GM19238 (cell line): Measurements from ENCODE around the gene GDPD4.

Source experiments
- DNase-seq: peaks from one replicate; pipeline ENCODE4 v3.0.0; 2011; ENCODE audit warnings: low spot score; ENCODE audit not compliant: insufficient read length

GDPD4 gene

DNA sequence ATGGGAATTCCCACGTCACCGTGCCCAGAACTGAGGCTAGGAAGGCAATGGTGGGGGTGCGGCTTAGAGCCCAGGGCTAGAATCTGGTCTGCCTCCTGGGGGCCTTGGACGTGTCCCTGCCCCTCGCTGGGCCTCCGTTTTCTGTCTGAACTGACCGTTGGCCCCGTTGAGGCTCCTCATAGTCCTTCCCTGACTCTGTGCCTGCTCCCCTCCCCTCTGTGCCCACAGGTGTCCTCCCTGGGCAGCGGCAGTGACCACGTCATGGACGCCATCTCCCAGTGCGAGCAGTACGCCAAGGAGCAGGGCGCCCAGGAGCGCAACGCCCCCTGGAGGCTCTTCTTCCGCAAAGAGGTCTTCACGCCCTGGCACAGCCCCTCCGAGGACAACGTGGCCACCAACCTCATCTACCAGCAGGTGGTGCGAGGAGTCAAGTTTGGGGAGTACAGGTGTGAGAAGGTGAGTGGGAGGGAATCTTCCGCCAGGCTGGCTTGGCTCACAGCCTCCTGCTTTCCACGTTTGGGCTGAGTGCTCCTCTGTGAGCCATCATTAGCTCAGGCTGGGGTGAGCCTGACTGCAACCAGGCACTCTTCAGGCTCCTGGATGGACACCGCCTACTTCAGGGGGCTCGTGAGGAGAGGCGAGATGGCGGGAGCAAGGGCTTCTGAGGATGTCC lies 109.5 kb downstream of the GDPD4 start:
- DNase-seq = no peak

DNA sequence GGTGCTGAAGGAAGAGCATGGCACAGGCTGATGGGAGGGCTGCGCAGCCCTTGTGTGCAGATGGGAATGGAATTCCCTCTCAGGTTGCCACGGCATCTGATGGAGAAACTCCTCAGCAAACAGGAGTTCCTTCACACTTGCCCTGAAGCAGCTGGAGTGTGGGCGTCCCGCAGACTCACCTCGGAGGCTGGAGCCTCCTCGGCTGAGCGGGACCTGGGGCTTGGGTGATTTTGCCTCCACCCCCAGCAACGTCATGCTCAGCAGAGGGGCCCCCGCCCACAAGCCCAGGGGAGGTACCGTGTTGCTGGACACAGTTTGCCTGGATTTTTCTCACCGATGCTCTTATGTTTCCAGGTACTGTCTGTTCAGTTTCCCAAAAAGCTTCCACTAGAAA lies 110.1 kb downstream of the GDPD4 start:
- no peak for DNase-seq

DNA sequence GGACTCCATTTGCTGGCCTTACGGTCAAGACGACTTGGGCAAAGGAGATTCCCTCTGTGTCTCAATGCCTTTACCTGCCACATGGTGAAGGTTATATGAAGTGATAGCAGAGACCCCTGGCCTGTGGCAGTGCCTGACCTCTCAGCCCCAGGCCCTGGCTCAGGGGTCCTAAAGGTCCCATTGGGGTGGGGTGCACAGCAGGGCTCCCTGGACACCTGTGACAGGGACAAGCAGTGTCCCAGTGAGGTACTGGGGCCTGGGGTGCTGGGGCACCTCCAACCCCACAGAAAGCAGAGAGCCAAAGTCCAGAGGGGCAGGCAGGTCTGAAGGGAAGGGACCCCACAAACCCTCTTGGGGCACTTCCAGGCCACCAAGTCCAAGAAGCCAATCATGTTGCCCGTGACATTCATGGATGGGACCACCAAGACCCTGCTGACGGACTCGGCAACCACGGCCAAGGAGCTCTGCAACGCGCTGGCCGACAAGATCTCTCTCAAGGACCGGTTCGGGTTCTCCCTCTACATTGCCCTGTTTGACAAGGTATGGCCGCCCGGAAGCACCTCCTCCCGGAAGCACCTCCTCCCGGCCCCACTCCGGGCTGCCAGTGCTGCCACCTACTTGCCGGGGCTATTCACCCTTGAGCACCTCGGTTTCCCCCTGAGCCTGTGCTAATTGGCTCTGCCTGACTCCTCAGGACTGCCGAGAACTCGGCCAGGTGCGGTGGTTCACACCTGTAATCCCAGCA lies 111.0 kb downstream of the GDPD4 start:
- no peak for DNase-seq

DNA sequence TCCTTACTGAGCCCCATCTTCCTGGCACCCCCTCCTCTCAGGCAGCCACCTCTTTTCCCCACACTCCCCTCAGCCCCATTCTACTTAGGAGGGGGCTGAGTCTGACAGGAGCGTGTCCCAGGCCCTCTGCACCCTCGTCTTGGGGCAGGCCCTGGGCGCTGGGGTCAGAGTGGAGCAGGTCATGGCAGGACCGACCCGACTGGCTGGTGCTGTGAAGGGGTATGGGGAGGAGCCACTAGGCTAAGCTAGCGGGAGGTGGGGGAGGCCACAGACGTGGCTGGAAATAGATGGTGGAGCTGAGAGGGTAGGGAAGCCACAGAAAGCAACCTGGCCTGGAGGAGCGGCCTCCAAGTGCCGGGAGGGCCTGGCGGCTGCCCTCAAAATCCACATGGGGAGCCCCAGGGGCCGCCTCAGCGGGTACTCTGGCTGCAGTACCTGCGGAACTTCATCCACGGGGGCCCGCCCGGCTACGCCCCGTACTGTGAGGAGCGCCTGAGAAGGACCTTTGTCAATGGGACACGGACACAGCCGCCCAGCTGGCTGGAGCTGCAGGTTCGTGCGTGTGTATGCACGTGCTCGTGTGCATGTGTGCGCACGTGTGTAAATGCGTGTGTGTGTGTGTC lies 111.8 kb downstream of the GDPD4 start:
- DNase-seq = no peak

DNA sequence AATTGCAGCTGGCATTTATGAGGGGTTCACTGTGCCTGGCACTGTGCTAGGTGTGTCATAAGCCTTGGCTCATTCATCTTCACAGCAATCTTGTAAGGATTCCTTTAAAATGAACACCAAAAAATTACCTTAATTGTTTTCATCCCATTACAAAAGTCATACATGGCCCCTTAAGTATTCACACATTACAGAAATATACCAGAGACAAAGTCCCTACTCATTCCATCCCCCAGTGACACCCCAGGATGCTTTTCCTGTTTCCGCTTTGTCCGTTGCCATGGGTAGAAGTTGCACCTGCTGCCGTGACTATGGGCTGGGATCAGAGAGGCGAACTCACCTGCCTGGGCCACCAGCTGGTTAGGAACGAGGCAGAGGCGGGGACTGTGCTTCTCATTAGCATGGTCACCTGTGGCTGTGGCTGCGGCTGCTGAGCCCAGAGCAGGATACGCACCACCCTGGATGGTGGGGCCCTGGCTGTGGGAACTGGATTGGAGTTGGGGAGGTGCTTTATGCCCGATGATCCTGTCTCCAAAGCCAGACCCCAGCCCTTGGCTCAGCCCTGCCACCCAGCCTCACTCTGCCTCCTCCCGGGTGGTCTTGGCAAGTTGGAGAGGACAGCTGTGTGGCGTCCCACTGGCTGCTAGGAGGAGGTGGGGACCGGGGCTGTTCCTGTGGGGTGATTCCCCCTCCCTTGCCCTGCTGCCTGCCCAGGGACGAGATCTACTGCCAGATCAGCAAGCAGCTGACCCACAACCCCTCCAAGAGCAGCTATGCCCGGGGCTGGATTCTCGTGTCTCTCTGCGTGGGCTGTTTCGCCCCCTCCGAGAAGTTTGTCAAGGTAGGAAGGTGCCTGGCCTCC lies 112.6 kb downstream of the GDPD4 start:
- no peak for DNase-seq

DNA sequence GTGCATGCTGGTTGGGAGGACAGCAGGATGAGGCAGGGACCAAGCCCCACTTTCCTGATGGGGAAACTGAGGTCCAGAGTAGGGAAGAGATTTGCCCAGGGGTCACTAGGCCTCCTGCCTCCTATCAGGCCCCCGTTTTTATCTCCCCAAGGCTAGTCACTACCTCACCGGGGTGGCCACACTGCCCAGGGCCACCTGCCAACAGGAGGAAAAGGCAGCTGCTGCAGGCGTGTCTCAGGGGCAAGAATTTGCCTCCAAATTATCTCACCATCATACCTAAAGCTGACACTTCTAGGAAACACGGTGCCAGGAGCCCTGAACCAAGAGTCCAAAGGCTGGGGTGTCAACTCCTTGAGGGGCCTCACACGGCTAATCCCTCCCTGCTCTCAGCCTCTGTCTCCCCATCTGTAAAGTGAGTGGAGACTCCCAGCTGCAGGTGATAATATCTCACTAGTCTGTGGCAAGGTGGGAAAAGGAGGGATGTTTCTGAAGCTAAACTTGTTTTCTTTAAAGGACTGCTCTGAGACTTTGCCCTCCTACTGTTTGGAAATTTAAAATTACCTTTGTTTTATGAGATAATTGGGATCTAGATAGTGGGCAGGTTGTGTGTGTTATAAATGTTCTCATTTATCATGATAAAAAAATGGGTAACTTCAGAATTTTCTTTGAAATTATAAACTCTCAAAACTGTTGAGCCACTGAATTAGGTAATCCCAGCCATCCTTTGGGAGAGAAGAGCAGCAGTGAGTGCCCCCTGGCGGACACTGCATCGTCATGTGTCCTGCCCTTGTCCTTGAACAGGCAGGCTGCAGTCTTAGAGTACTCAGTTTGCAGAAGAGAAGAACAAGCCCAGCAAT lies 113.5 kb downstream of the GDPD4 start:
- peak; percentile 77 for DNase-seq

DNA sequence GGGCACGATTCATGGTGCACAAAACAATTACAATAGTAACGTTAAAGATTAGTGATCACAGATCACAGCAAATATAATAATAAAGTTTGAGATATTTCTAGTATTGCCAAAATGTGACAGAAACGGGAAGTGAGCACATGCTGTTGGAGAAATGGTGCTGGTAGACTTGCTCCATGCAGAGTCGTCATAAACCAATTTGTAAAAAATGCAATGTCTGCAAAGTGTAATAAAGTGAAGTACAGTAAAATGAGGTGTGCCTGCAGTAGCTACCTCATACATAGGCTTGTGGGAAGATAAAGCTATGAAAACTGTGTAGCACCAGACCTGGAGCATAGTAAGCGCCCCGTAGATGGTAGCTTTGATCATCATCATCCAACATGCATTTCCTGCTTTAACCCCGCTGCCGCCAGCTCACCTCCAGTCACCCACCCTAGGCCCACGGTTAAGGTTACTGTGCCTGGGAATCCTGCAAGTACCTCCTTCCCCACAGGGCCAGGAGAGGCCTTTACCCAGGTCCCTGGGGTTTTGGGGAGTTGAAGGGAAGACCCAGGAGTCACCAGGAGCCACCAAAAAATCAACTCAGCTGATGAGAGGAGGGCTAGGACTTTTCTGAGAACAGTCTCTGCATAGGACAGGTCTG lies 114.3 kb downstream of the GDPD4 start:
- DNase-seq = no peak

DNA sequence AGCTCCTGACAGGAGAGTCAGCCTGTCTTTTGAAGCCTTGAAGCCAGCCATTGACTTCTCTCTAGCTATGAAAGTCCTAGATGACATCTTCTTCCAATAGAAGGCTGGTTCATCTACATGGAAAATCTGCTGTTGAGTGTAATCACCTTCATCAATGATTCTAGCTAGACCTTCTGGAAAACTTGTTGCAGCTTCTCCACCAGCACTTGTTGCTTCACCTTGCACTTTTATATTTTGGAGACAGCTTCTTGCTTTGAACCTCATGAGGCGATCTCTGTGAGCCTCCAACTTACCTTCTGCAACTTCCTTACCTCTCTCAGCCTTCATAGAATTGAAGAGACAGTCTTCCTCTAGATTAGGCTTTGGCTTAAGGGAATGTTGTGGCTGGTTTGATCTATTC lies 115.2 kb downstream of the GDPD4 start:
- no peak for DNase-seq

DNA sequence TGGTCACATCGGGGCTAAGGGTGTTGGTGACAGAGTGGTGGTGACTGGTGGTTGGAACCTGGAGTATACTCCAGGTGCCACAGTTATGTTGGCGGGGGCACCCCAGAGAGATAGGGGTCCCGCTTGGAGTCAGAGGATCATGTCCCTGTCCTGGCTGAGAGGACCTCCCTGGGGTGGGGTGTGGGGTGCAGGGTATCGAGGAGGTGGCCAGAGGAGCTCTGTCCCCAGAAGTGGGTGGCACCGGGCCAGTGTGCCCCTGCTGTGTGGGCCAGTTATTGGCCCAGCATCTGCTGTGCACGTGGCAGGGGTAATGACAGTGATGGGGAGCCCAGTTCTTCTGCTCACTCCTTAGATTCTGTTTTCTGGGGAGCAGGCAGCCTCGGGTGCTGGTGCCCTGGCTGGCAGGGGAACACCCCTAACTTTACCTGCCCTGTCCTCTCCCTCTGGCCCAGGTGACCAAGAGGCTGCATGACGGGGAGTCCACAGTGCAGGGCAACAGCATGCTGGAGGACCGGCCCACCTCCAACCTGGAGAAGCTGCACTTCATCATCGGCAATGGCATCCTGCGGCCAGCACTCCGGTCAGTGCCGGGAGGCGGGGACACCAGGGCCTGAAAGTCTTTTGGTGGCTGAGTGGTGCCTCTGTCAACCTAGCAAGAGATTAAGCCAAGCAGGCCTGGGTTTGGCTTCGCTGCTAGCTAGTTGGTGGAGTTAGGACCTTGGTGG lies 117.2 kb downstream of the GDPD4 start:
- no peak for DNase-seq

DNA sequence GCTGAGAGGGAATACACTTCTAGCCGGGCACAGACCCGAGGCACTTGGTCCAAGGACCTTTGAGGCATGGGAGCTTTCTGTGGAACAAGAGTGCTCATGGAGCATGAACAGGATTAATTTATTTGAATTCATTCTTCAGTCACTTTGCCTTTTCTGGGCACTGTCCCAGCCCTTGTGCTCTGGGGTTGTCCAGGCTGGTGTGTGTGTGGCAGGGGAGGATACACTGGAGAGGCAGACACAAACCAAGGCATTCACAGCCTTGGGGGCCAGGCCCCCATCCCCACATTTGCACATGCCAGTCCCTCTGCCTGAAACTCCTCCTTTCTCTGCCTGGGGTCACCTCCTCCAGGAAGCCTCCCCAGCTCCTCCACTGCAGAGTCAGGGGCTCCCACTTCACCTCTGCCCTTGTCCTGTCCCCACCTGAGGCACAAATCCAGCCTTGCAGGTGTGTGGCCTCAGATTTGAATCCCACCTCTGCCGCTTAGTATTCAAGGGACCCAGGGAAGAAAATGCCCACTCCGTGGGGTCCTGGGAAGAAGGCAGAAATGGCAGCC lies 118.0 kb downstream of the GDPD4 start:
- no peak for DNase-seq

DNA sequence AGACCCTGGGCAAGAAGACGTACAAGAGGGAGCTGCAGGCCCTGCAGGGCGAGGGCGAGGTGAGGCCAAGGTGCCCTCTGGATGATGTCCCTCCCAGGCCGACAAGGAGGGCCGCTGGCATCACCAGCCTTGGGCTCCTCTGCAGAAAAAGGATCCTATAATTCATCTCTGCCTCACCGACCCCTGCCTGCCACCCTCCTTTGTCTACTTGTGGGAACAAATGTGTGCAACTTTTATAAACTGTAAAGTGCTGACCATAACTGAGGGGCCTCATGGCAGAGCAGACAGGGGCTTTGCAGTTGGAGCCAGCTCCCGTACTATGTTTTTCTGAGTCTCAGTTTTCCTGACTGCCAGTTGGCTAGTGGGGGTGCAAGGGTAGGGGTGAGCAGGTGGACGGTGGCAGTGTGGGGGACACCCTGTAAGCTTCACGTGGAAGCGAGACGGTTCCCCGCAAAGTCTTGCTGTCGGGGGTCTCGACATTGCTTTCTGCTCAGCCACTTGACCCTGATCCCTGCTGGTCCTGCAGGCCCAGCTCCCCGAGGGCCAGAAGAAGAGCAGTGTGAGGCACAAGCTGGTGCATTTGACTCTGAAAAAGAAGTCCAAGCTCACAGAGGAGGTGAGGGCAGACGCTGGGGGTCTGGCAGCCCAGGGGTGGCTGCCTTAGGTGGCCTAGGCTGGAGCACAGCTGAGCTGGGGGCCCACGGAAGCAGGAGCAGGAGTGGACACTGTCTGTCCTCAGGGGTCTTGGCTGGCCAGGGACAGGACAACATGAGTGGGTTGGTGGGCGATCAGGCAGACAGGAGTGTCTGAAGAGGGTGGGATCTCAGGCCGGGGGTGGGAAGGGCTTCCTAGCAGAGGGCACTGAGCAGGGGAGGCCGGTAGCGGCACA lies 118.7 kb downstream of the GDPD4 start:
- no peak for DNase-seq

DNA sequence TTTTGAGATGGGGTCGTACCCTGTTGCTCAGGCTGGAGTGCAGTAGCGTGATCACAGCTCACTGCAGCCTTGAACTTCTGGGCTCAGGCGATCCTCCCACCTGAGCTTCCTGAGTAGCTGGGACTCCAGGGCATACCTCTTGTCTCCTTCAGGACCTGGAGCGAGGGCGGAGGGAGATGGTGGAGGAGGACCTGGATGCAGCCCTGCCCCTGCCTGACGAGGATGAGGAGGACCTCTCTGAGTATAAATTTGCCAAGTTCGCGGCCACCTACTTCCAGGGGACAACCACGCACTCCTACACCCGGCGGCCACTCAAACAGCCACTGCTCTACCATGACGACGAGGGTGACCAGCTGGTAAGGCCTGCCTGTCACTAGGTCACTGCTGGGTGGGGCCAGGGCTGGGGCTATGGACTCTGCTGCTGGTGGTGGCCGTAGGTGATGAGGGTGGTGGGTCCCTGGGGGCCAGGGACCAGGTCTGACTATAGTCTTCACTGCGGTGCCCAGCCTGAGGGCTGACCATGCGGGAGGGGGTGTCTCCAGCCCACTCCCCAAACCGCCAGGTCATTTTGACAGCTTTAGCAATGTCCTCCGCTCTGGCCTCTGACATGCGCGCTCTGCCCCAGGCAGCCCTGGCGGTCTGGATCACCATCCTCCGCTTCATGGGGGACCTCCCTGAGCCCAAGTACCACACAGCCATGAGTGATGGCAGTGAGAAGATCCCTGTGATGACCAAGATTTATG lies 119.5 kb downstream of the GDPD4 start:
- DNase-seq = no peak

DNA sequence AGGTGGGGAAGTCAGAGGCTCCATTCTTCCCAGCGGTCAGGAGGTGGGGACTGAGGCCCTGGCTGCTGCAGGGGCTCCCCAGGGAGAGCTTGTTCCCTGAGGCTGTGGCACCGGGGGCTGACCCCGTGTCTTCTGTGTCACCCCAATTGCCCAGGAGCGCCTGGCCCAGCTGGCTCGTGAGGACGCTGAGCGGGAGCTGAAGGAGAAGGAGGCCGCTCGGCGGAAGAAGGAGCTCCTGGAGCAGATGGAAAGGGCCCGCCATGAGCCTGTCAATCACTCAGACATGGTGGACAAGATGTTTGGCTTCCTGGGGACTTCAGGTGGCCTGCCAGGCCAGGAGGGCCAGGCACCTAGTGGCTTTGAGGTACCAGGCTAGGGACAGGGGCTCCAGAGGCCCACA lies 120.3 kb downstream of the GDPD4 start:
- no peak for DNase-seq

DNA sequence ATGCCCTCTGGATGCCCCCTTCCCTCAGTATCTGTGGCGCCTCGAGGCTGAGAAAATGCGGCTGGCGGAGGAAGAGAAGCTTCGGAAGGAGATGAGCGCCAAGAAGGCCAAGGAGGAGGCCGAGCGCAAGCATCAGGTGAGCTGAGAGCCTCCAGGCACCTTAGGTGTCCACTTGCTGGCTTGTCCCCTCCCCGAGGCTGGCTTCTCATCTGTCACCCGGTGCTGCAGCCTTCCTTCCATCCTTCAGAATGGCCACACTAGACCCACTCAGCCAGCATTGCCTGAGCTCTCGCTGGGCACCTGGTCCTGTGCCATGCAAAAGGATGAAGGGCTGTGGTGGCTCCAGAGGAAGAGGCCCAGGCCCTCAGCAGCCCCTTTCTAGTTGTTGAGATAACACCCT lies 121.1 kb downstream of the GDPD4 start:
- DNase-seq = no peak

DNA sequence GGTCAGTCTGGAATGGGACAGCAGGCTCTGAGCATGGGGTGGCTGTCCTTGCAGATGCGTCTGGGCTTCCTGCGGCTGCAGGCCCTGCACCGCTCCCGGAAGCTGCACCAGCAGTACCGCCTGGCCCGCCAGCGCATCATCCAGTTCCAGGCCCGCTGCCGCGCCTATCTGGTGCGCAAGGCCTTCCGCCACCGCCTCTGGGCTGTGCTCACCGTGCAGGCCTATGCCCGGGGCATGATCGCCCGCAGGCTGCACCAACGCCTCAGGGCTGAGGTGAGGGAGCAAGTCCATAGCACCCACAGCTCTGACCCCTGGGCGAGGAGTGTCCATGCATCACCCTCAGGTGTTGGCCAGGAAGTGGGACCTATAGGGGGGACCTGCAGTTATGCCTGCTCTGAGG lies 121.8 kb downstream of the GDPD4 start:
- no peak for DNase-seq

DNA sequence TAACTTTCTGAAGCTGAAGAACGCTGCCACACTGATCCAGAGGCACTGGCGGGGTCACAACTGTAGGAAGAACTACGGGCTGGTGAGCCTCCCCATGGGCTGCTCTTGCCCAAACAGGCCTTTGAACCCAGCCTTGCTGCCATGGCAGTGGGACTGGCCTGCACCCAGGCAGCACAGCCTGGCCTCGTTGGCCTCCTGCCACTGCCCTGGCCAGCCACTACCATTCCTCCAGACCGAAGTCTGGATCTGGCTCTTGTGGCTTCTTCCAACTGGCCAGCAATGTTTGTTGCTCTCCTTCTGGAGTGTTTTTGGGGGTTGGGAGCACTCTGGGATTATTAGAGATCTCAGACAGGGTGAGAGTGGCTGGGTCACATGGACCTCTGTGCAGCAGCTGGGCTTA lies 122.4 kb downstream of the GDPD4 start:
- no peak for DNase-seq

DNA sequence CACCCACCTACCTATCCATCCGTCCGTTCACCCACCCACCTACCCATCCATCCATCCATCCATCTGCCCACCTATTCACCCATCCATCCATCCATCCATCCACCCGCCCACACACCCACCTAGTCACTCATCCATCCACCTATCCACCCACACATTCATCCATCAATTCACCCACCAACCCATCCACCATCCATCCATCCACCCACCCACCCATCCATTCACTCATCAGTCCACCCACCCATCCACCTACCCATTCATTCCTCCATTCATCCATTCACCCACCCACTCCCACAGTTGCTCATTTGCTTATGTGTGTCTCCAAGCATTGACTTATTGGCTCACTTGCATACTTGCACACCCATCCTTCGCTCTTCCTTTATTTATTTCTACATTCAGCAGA lies 123.3 kb downstream of the GDPD4 start:
- DNase-seq = no peak

DNA sequence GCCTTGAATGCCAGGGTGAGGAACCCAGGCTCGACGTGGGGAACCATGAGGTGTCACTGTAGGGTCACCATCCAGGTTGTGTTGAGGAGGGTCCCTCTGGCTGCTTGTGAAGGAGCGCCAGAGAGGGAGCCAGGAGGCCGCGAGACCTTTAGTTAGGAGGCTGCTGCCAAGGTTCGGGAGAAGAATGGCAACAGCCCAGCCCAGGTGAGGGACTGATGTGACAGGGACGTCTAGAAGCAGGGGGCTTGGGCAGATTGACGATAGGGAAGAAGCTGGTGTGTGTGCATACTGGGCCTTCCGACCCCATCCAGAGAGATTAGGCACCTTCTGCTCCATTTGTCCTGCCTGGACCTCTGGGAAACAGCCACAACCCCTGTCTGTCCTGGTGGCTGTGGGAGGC lies 124.5 kb downstream of the GDPD4 start:
- no peak for DNase-seq
